ENCODE data around the gene MEIOC.

DNA sequence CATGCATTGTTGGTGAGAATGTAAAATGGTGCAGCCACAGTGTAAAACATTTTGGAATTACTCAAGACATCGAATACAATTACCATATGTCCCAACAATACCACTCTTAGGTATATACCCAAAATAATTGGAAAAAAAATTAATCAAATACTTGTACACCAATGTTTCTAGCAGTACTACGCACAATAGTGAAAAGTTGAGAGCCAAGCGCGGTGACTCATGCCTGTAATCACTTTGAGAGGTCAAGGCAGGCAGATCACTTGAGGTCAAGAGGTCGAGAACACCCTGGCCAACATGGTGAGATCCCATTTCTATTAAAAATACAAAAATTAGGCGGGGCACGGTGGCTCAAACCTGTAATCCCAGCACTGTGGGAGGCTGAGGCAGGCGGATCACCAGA, 3.5 kb upstream of the MEIOC start:
- TF ChIP-seq CTCF (IDR thresholded peaks at IDR 0.05) (no peak), EZH2 (IDR thresholded peaks at IDR 0.05; ENCODE audit: borderline replicate concordance, insufficient read depth, low read depth, low read length, poor library complexity, severe bottlenecking) (no peak)

All from B cell (primary cell).